ENCODE data around the gene RNF14. TPM values are rescaled to one million over a fixed set of nuclear protein-coding genes. Genes with fewer than 3 reads are reported as not detected.
A peak's percentile ranks its signal among the peaks of the same experiment; 100 is the strongest.

RNF14 gene
- total and polyA plus RNA-seq, 12 donors = 21.6 to 185 (median 83.6) TPM

DNA sequence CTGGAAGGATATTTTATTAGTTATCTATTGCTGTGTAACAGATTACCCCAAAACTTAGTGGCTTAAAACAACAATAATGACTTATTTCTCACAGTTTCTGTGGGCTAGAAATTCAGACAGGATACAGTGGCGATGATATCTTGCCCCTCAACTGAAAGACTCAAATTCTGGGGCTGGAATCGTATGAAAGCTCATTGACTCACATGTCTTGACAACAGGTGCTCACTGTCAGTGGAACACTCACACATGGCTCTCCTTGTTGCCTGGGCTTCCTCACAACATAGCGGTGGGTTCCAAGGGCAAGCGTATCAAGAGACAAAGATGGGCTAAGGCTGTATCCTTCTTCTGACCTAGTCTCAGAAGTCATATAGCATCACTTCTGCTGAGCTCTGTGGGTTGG lies 47.7 kb downstream of the RNF14 start:
- Histone ChIP-seq H3K4me1 (replicated peaks in 1 of 2) (peaks cover 17 to 20% of the 10 kb centered on the region in 2 donors), H3K9me3 (replicated peaks in 1 of 3) (no peaks in the 10 kb centered on the region), H3K36me3 (replicated peaks in 1 of 2) (no peaks in the 10 kb centered on the region), H3K27me3 (no peaks in the 10 kb centered on the region), H3K4me3 (no peak overlapping the region), H3K27ac (peak overlapping the region in 3 of 5 donors; percentile 17 to 96 (median 96))
- 86 to 94% (median 87%) methylated on average over 4 of the region's 4 CpGs for WGBS, 4 donors
- no peak for TF ChIP-seq CTCF (IDR thresholded peaks at IDR 0.05)
- no peak for TF ChIP-seq POLR2A (IDR thresholded peaks at IDR 0.05)
- intact Hi-C loops (cut with DNase I) = no loop called here
- DNase-seq = no peak

- Histone ChIP-seq H3K4me1 (replicated peaks in 1 of 2) (peaks cover 9 to 20% of the 10 kb centered on the region in 2 donors), H3K27ac (no peak overlapping the region), H3K9me3 (replicated peaks in 1 of 3) (no peaks in the 10 kb centered on the region), H3K4me3 (no peak overlapping the region), H3K27me3 (no peaks in the 10 kb centered on the region), H3K36me3 (replicated peaks in 1 of 2) (no peaks in the 10 kb centered on the region)
- TF ChIP-seq POLR2A (IDR thresholded peaks at IDR 0.05) (no peak), CTCF (IDR thresholded peaks at IDR 0.05) (no peak)
- intact Hi-C loops (cut with DNase I) = no loop called here
- WGBS, 4 donors = 92 to 95% (median 94%) methylated on average over 5 of the region's 5 CpGs
- DNase-seq = peak in 1 of 7 donors; percentile 29
These were observed 49.0 kb downstream of the RNF14 start for GRCh38 chr5:142017832-142018427.

DNA sequence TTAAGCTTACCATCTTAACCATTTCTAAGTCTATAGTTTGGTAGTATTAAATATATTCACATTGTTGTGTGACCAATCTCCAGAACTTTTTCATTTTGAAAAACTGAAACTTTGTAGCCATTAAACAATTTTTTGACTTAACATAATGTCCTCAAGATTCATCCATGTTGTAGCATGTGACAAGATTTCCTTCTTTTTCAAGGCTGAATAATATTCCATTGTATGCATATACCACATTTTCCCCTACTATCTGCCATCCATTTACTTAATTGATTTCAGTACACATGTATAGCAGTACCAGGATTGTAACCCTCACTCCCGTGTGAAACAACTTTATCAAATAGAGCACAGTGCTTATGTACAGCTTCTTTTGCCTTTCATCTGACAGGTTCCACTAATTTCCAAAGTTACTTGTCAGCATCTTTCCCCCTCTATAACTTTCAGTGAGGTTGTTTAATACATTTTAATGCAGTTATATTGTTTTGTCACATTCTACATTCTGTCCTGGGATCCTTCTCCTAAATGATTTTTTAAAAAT lies 51.3 kb downstream of the RNF14 start:
- TF ChIP-seq POLR2A (IDR thresholded peaks at IDR 0.05) (no peak), CTCF (IDR thresholded peaks at IDR 0.05) (no peak)
- no peak for DNase-seq
- Histone ChIP-seq H3K9me3 (replicated peaks in 1 of 3) (no peaks in the 10 kb centered on the region), H3K4me3 (no peak overlapping the region), H3K27me3 (no peaks in the 10 kb centered on the region), H3K4me1 (replicated peaks in 1 of 2) (peaks cover 4 to 6% of the 10 kb centered on the region in 2 donors), H3K36me3 (replicated peaks in 1 of 2) (no peaks in the 10 kb centered on the region), H3K27ac (no peak overlapping the region)
- 67 to 86% (median 76%) methylated on average over 1 of the region's 1 CpG for WGBS, 4 donors
- intact Hi-C loops (cut with DNase I) = no loop called here

DNA sequence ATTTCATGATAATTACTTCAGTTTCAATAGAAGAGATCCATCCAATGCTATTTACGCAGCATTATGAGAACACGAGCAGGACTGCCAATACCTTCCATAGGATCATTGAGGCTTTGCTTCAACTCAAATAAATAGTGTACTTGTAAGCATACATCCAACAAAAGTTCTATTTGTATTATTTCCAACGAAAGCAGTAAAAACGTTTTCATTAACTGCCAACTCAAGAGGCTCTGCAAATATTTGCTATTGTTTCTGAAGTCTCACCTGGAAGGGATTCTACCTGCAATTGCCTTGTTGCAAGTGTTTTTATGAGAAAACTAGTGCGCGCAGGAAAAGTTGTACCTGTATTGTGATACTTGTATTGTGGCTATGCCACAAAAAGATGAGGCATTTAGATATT lies 54.9 kb downstream of the RNF14 start:
- Histone ChIP-seq H3K4me1 (replicated peaks in 1 of 2) (peaks cover 0 to 6% of the 10 kb centered on the region in 2 donors), H3K9me3 (replicated peaks in 1 of 3) (no peaks in the 10 kb centered on the region), H3K4me3 (no peak overlapping the region), H3K36me3 (replicated peaks in 1 of 2) (no peaks in the 10 kb centered on the region), H3K27ac (no peak overlapping the region), H3K27me3 (no peaks in the 10 kb centered on the region)
- intact Hi-C loops (cut with DNase I) = no loop called here
- no peak for DNase-seq
- TF ChIP-seq POLR2A (IDR thresholded peaks at IDR 0.05) (no peak), CTCF (IDR thresholded peaks at IDR 0.05) (no peak)
- WGBS, 4 donors = 85 to 90% (median 86%) methylated on average over 6 of the region's 6 CpGs
